ENCODE data around the gene FKBP9. TPM values are rescaled to one million over a fixed set of nuclear protein-coding genes. Genes with fewer than 3 reads are reported as not detected.

FKBP9 gene
- polyA plus RNA-seq, 1 donor from 2014 or later: 2.8 TPM

DNA sequence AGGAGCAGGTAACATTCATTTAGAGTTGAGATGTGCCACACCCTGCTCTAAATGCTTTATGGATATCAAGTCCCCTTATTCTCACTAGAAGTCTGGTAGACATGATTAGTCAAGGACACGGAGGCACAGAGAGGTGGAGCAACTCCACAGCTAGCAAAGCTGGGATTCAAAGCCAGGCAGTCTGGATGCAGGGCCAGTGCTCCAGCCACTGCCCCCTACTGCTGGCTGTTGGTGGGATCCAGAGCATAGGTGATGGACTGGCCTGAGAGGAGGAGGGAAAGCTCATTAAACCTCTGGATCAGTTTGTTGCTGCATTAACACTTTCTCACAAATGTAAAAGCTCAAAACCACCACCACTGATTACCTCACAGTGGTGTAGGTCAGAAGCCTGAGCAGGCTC is 43.1 kb upstream of the FKBP9 start:
- Histone ChIP-seq H3K4me3 (ENCODE audit: low read length) (no peak overlapping the region), H4K20me1 (ENCODE audit: insufficient read depth) (no peaks in the 10 kb centered on the region), H3K36me3 (ENCODE audit: insufficient read depth, low read length) (no peaks in the 10 kb centered on the region), H3K79me2 (replicated peaks; ENCODE audit: insufficient read depth, low read length) (no peaks in the 10 kb centered on the region), H3K27me3 (ENCODE audit: insufficient read depth, low read depth, low read length) (no peaks in the 10 kb centered on the region), H3K9me3 (ENCODE audit: low read length) (no peaks in the 10 kb centered on the region), H3K4me2 (ENCODE audit: low read length) (no peak overlapping the region), H3K9ac (ENCODE audit: low read length) (no peak overlapping the region), H3F3A (ENCODE audit: insufficient read depth, low read length, poor library complexity, severe bottlenecking) (no peaks in the 10 kb centered on the region), H2AFZ (ENCODE audit: low read depth, low read length) (no peak overlapping the region), H3K9me2 (ENCODE audit: insufficient read depth, low read length) (no peaks in the 10 kb centered on the region), H3K27ac (ENCODE audit: low read length) (no peak overlapping the region)
- TF ChIP-seq MXI1 (conservative IDR thresholded peaks at IDR 0.05; ENCODE audit: poor library complexity, severe bottlenecking): no peak
- no peak for TF ChIP-seq EZH2 (IDR thresholded peaks at IDR 0.05; ENCODE audit: borderline replicate concordance, insufficient read depth, low read length, poor library complexity, severe bottlenecking)
- TF ChIP-seq POLR2AphosphoS5 (IDR thresholded peaks at IDR 0.05): no peak
- no peak for TF ChIP-seq SMC3 (conservative IDR thresholded peaks at IDR 0.05; ENCODE audit: poor library complexity)
- no peak for TF ChIP-seq RAD21 (conservative IDR thresholded peaks at IDR 0.05)
- no peak for TF ChIP-seq EP300 (conservative IDR thresholded peaks at IDR 0.05; ENCODE audit: poor library complexity, severe bottlenecking)
- TF ChIP-seq TAF1 (IDR thresholded peaks at IDR 0.05; ENCODE audit: low read depth): no peak
- TF ChIP-seq, protein P1, sequence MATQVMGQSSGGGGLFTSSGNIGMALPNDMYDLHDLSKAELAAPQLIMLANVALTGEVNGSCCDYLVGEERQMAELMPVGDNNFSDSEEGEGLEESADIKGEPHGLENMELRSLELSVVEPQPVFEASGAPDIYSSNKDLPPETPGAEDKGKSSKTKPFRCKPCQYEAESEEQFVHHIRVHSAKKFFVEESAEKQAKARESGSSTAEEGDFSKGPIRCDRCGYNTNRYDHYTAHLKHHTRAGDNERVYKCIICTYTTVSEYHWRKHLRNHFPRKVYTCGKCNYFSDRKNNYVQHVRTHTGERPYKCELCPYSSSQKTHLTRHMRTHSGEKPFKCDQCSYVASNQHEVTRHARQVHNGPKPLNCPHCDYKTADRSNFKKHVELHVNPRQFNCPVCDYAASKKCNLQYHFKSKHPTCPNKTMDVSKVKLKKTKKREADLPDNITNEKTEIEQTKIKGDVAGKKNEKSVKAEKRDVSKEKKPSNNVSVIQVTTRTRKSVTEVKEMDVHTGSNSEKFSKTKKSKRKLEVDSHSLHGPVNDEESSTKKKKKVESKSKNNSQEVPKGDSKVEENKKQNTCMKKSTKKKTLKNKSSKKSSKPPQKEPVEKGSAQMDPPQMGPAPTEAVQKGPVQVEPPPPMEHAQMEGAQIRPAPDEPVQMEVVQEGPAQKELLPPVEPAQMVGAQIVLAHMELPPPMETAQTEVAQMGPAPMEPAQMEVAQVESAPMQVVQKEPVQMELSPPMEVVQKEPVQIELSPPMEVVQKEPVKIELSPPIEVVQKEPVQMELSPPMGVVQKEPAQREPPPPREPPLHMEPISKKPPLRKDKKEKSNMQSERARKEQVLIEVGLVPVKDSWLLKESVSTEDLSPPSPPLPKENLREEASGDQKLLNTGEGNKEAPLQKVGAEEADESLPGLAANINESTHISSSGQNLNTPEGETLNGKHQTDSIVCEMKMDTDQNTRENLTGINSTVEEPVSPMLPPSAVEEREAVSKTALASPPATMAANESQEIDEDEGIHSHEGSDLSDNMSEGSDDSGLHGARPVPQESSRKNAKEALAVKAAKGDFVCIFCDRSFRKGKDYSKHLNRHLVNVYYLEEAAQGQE (IDR thresholded peaks at IDR 0.05; ENCODE audit: borderline replicate concordance): no peak
- TF ChIP-seq, protein P2, sequence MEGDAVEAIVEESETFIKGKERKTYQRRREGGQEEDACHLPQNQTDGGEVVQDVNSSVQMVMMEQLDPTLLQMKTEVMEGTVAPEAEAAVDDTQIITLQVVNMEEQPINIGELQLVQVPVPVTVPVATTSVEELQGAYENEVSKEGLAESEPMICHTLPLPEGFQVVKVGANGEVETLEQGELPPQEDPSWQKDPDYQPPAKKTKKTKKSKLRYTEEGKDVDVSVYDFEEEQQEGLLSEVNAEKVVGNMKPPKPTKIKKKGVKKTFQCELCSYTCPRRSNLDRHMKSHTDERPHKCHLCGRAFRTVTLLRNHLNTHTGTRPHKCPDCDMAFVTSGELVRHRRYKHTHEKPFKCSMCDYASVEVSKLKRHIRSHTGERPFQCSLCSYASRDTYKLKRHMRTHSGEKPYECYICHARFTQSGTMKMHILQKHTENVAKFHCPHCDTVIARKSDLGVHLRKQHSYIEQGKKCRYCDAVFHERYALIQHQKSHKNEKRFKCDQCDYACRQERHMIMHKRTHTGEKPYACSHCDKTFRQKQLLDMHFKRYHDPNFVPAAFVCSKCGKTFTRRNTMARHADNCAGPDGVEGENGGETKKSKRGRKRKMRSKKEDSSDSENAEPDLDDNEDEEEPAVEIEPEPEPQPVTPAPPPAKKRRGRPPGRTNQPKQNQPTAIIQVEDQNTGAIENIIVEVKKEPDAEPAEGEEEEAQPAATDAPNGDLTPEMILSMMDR (IDR thresholded peaks at IDR 0.05; ENCODE audit: poor library complexity, severe bottlenecking): no peak

DNA sequence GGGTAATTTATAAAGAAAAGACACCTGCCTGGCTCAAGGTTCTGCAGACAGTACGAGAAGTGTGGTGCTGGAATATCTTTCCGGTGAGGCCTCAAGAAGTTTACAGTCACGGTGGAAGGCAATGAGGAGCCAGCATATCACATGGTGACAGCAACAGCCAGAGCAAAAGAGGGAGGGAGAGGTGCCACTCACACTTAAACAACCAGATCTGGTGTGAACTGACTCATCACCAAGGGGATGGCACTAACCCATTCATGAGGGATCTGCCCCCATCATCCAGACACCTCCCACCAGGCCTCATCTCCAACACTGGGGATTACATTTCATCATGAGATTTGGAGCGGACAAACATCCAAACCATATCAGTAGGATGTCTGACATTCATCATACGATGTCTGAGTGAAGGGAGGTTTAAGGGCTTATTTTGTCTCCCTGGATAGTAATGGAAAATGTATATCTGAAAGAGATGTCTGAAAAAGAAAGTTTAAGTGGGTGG is 42.2 kb upstream of the FKBP9 start:
- Histone ChIP-seq H3K79me2 (replicated peaks; ENCODE audit: insufficient read depth, low read length) (no peaks in the 10 kb centered on the region), H3K9ac (ENCODE audit: low read length) (no peak overlapping the region), H3K4me2 (ENCODE audit: low read length) (no peak overlapping the region), H3K27ac (ENCODE audit: low read length) (no peak overlapping the region), H4K20me1 (ENCODE audit: insufficient read depth) (no peaks in the 10 kb centered on the region), H3K4me3 (ENCODE audit: low read length) (no peak overlapping the region), H3K36me3 (ENCODE audit: insufficient read depth, low read length) (no peaks in the 10 kb centered on the region), H3F3A (ENCODE audit: insufficient read depth, low read length, poor library complexity, severe bottlenecking) (no peaks in the 10 kb centered on the region), H3K9me3 (ENCODE audit: low read length) (no peaks in the 10 kb centered on the region), H3K9me2 (ENCODE audit: insufficient read depth, low read length) (no peaks in the 10 kb centered on the region), H2AFZ (ENCODE audit: low read depth, low read length) (no peak overlapping the region), H3K27me3 (ENCODE audit: insufficient read depth, low read depth, low read length) (no peaks in the 10 kb centered on the region)
- TF ChIP-seq, protein P1 (IDR thresholded peaks at IDR 0.05; ENCODE audit: borderline replicate concordance): no peak
- TF ChIP-seq, protein P2 (IDR thresholded peaks at IDR 0.05; ENCODE audit: poor library complexity, severe bottlenecking): no peak
- TF ChIP-seq EZH2 (IDR thresholded peaks at IDR 0.05; ENCODE audit: borderline replicate concordance, insufficient read depth, low read length, poor library complexity, severe bottlenecking) (no peak), MXI1 (conservative IDR thresholded peaks at IDR 0.05; ENCODE audit: poor library complexity, severe bottlenecking) (no peak), EP300 (conservative IDR thresholded peaks at IDR 0.05; ENCODE audit: poor library complexity, severe bottlenecking) (no peak), RAD21 (conservative IDR thresholded peaks at IDR 0.05) (no peak), SMC3 (conservative IDR thresholded peaks at IDR 0.05; ENCODE audit: poor library complexity) (no peak), POLR2AphosphoS5 (IDR thresholded peaks at IDR 0.05) (no peak), TAF1 (IDR thresholded peaks at IDR 0.05; ENCODE audit: low read depth) (no peak)

All from neural cell (in vitro differentiated cells).